HT1080 (cell line): ENCODE data around the gene GATB. TPM values are rescaled to one million over a fixed set of nuclear protein-coding genes. Genes with fewer than 3 reads are reported as not detected.

Experiments
- DNase-seq: peaks from one replicate; pipeline ENCODE4 v3.0.0-alpha.2; 2015; ENCODE audit warnings: low read depth
- total RNA-seq: library from RNA; depleted of rRNA; stranded (reverse); fragments of >200 nt; shearing (Covaris generic); gene quantifications from 2 replicates; pipeline ENCODE4 v1.2.3, GENCODE V29; 2014

GATB gene
- total RNA-seq, 1 experiment from 2014 or later = 35.7 TPM

DNA sequence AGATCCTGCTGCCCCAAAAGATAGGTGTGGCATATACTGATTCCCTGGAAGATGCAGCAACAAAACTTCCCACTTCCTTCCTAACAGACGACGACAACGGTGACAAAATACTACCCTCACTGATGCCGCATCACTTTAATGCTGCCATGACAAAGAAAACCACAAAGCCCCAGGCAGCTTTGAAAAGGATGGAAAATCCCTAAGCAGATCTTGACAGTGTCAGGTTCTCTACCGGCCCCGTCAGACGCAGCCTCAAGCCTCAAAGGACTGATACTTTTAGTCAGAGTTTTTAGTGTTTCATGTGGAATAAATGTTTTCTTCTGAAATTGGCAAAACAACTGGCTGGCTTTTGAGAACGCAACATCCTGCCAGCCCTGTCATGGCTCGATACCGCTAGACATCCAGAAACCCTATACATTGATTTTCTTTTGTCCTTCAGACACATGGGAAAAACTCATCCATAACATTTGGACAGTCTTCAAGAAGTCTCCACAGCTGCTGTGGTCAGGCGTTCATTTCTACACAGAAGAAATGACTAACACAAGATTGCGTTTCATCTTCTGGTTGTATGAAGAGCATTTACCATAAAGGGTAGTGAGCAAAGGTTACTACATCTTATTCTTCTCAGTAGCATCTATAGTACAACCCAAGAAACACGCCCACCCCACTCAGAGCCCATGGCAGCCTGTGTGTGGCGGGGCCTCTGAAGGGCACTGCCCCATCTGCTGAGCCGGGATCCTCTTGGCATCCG is 60.1 kb downstream of the GATB start:
- DNase-seq = no peak

DNA sequence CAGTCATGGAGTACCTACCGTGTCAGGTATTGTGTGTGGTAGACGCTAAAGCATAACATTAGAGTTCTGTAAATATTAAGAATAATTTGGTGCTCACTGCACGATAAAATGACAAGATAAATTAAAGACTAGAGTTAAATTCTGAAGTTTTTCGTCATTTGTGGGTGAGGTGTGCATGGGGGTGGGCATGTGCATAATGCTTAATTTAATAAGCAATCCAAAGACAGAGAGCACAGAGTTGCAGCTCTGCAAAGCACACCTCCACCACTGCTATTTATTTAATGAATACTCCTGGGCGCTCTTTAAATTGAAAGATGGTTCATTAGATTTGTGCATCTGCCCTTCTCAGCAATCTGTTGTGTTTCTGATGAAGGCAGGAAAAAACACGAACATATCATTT is 62.6 kb downstream of the GATB start:
- no peak for DNase-seq

DNA sequence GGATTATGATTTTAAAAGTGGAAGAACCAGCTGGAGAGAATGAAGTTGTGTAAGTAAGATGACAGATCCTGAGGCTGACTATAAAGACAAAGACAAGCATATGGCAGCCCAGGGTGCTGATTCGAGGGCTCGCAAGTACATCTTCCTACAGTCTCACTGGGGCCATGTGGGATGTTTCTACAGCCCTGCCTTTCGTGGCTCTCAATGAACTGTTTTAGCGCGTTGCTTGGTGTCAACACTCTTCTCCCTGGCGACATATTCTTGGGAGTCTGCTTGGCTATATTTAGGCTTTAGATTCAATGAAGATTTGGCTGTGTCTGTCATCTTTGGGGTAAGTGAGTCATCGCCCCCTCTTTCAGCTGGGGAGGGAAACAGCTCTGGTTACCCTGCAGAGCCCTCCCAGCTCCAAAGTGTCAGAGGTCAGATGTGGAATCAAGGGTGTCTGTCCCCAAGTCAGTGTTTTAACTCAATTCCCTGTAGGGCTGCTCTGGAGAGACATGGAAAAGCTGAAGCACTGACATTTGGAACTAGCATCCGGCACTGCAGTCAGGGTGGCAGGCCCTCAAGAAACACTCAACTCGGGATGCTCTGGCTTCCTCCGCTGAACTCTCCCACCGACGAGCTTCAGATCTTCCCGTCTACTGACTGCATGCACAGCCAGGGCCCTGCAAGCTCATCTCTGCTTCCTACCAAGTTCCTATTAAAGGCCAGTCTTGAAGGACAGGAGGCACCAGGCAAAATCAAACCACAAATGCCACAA is 65.7 kb downstream of the GATB start:
- peak; percentile 4 for DNase-seq

DNA sequence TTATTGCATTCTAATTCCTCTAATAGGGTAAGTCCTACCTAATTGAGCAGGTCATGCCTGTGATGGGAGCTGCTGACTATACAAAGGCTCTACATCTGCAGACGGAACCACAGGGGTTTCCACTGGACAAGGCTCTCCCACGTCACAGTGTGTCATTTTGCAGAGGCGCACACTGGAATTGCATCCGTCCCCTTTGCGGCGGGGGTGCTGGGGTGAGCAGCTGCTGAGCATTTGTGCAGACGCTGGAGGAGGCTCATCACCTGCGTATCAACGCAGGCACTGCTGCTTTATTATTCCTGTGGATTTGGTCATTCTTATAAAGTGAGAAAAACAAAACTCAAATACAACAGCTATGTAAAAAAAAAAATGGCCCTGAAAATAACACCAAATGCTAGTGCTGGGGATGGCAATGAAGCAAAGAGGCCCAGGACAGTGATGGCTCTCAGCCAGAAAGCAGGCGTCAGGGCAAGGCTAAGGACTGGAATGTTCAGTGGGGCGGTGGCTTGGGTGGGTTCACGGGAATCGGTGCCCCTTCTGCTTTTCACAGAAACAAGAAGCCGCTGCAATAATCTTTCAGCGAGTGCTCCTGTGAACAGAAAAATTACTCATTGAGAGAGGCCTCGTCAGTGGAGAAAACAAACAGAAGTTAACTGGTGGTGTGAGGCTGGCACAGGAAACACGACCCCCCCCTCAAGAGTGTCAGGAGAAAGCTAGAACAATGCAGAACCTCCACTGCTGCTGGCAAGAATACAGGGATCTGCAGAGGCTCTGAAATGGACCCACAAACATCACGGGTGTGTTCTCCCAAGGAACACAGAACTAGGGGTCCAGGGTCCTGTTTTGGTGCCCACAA is 67.8 kb downstream of the GATB start:
- no peak for DNase-seq

DNA sequence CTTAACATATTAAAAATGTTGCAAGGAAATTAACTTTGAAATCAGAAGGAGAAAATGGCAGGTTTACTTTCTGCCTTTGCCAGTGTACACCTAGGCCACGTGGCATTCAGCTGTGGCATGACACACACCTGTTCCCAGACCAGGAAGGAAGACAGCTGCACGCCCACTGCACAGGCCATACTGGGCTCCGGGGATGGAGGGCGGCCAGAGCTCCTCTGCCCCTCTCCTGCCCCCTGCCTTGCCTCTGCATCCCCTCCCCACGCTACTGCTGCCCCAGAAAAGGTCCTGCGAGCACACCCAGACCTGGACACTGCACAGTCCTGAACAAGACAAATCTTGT is 68.4 kb downstream of the GATB start:
- DNase-seq = no peak

DNA sequence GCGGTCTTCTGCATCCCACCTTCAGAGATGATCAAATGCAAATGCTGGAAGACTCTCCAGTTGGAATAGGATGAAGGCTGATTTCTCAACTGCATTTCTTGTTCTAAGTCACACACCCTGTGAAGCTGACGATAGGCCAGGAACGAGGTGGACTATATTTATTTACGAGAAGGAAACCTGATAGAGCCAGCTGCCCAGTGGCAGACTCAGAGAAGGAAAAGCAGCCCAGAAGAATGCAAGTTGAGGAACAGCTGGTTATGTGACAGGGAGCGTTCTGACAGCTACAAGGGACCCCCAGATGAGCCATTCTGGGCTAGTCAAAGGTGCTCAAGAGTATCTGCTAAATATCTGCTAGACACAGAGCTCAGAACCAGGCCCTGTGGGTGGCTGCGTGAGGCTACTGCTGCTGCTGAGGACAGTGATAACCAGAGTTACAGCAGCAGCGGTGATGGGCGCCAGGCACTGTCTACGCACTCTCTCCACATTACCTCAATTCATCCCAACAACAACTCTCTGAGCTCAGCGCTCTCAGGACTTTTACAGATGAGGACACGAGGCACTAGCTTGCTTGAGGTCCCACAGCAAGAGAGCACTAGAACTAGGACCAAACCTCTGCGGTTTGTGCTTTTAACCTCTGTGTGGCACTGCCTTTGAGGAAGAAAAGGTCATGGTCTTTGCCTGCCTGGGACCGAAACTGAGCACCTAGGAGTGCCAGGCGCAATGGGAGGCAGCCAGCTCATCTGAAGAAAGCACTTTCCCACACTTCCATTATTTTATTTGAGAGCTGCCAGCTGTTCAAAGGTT is 69.0 kb downstream of the GATB start:
- no peak for DNase-seq

DNA sequence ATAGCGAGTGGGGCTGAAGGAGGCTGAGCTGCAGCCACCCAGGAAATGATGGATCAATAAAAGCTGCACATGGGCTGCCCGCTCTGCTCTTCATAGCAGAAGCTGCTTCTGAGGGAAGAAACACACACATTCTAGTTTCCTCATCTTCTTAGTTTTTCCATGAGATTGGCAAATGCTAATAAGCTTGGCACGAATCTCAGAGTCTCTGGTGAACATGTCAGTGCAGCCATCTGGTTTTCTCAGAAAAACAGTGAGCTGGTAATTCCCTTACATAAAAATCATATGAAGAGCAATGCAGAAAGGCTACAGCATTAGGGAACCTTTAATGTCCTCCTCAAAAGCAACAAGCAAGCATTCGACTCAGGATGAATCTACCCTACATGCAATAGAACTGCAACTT is 69.9 kb downstream of the GATB start:
- DNase-seq = no peak

DNA sequence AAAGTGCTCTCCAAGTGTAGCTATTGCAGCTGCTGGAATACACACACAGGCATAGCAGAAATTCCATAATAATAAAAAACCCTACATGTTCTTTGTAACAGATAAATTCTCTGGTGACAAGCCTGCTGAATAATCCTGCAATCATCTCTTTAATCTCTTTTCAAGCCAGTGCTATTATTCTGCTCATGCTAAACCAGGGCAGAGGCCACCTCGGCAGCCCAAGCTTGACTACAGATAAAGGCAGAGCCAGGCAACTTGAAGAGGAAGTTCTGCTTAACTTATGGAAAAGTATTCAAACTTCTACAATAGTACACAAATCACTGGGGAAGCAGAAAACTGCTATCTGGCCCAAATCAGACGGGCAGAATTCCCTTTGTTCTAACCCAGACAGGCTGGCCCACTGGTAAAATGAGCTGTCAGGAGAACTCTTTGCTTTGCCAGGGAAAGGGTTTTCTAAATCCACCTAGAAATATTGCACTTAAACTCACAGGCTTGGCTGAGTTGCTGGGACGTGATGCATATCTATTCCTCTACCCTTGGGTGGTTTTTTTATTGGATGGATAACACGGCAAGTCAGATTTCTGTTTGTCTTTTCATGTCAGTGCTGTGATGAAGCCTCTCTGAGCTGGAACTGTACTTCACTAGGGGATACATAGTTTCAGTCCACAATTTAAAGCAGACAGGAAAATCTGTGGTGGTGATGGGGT is 70.5 kb downstream of the GATB start:
- DNase-seq = no peak

DNA sequence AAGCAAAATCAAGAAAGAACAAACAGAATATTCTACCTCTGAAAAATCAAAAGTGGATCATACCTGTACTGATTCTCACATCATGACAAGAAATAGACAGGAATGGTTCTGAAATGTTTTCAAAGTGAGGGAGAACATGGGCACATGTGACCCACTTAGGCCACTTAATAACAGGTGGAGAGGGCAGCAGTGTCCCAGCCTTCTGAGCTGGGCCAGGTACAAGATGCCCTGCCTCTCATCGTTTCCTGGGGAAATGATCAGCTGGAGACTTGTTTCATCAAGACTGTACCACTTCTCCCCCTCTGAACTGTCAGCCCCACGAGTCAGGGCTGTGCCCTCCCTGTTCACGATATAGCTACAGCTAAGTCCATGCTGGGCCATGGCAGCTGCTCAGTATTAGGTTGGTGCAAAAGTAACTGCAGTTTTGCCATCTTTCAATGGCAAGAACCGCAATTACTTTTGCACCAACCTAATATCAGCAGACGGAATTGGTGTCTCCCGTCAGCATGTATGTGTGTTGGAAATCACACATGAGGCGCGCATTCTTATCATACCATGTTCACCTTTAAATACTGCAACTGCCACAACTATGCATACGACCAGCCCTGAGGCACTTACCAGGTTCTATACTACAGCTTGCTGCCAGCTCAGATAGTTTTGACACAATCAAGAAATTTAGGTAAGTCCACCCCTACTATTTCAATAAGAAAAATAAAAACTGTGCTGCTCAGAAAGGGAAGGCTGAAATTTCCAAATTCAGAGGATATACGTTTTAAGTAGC is 71.4 kb downstream of the GATB start:
- no peak for DNase-seq

DNA sequence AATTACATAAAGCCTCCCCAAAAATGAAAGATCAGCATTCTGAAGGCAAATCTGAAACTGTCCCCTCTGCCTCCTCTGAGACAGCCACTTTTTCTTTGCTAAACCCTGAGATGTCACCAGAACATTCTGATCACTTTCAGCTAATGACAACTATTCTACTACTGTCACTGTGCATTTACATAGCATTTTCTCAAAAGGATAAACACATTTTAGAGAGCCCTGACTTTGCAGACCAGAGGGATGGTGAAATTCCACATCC is 72.1 kb downstream of the GATB start:
- DNase-seq = no peak

DNA sequence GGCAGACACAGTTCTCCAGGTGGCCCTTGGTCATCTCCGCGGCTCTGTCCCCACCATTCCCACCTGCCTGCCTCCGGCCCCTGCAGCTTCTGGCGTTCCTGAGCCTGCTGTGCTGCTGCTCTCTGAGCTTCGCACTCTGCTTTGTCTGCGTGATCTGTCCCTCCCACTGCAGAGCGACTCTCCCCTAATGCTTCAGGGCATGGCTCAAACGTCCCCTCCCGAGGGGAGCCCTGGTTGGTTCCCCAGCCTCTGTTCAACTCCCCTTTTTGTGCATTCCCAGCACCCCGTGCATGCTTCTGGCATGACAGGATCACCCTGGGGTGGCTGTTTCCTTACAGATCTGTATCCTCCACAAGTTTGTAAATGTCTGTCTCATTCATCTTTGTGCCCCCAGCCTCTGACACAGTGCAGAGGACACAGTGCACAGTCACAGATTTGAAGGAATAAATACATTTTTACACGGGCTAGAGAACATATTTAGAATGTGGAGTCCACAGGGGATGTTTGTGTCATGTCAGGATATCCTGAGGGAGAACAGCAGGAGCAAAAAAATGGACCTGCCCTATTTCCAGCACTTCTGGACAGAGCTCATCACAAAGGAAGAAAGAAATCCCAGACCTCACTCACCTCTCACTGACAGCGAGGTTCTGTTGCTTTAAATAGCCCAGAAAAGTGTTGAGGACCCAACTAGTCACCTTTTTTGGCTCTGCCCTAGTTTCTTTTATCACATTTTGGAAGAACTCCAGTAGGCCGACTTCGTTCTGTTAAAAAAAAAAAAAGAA is 72.6 kb downstream of the GATB start:
- DNase-seq = no peak

DNA sequence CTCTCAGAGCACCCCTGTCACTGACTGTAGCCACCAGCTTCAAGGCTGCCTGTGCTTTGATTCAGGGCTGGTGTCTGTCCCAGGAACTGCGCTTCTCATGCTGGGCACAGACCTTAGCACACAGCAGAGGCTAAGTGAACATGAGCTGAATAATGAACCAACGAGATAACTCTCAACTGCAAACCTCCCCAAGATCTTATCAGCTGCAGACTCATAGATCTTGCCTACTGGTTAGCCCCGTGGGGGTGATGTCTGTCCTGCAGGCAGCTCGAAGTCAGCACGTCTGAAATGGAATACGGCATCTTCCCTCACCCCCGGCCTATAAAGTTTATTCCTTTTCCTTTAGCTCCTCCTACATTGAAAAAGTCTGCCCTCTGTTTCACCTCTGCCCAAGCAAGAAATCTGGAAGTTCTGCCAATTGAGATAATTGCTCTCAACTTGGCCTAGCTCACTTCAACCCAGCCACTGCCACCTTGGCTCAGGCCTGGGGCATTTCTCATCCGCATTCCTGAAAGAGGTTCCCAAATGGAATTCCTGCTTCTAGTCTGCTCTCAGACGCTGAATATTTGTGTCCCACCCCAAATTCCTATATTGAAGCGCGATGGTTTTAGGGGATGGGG is 73.7 kb downstream of the GATB start:
- DNase-seq = no peak

DNA sequence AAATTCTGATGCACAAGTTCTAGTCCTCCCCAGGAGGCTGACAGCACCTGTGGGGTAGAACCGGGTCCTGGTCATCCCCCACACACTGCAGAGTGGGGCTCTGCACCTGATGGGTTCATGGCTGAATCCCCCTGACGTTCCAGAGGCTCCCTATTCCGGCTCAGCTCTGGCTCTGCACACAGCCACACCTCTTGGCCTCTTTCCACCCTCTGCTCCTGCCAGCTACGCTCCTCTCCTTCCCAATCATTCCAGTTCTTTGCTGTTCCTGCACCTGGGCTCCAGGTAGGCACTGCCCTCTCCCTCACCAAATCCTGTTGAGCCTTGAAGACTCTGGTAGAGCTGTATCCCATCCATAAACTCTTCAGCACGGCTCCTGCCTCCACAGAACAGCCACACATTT is 75.5 kb downstream of the GATB start:
- no peak for DNase-seq

DNA sequence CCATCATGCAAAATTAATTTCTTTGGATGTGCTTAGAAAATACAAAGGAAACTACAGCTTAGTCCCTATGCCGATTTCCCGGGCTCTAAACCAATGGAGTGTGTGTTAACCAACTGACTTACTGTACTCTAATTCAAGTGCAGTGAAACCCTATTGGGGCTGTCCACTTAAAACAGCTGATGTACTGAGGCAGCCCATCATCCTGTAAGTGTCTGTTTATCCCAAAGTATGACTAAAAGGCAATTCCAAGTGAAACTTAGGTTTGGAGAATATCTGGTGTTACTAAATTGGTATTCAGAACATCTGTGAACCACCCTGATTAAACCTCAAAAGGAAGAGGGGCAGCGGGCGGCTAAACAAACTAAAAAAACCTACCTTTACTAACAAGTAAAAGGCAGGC is 79.7 kb downstream of the GATB start:
- DNase-seq = no peak

DNA sequence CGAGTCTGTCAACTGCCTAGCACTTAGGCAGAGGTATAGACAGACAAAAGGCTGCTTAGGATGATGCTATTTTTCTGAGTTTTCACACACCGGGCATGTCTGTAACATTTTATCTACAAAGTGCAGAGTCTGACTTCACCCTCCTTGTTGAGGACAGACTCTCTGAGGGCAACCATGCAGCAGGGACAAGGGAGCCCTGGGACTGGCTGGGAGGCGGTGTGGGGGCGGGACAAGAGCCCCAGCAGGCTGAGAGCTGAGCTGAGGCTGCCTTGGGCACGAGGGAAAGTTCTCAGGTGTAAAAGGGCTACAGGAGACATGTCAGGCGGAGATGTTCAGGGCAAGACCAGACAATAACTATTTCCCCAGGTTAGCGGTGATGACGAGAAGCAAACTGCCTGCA is 81.6 kb downstream of the GATB start:
- no peak for DNase-seq

DNA sequence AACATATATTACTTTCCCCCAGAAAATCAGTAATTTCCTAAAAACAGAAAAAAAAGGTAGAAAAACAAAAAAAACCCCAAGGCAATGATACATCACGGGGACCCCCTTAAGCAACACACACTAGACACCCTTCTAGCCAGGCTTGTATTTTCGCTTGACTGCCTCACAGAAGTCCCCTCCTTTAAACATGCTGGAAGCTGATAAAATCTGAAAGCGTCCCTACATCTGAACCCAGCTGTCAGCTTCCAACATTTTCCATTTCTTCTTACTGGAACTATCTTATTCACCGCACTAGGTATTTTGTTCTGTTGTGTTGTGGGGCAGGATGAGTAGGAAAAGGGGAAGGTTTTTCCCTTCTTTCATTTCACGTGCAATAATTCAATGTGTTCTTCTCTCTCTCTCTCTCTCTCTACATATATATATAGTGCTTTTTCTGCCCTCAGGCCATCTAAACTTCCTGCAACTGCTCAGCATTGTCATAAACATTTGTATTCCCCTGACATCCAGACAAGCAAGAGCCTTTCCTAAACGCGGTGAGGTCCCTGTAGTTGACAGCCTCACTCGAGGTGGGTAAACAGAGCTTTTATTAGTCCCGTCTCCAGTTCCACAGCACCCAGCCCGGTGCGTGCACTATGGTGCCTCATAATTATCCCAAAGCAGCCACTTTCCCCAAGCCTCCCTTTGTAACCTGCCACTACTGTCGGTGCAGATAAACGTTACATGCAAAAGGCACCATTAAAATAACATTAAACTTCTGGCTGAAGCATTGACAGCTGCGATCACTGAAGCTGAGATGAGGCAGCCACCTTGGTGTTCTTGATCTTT is 82.5 kb downstream of the GATB start:
- DNase-seq = no peak

DNA sequence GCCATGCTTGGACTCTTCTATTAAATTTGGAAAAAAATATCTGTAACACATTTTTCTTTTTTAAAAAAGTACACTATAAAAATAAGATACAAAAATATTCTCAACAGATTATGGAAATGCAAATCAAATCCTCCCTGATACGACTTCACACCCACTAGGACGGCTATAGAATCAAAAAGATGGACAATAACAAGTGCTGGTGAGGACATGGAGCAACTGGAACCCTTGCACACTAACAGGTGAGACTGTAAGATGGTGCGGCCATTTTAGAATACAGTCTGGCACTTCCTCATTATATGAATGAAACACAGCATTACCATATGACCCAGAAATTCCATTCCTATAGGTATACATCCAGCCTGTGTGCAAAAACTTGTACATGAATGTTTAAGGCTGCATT is 83.6 kb downstream of the GATB start:
- no peak for DNase-seq

DNA sequence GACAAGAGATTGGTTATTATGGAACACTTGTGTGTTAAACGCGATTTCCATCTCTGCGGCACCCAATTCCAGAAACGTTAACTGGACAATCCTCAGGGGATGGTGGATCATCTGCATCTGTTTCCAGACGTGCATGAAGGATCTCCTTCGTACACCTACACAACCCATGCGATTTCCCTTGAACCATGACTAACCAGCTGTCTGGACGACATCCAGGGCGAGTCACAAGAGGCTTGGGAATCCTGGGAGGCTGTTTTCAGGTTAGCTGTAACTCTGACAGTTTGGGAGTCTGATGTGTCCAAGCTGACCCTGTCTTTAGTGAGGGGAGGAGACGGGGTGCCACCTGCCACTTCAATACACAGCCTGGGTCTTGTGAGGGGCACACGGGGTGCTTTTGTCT is 84.5 kb downstream of the GATB start:
- peak; percentile 80 for DNase-seq
